ENCODE results near the gene MVB12B. TPM values are rescaled to one million over a fixed set of nuclear protein-coding genes. Genes with fewer than 3 reads are reported as not detected.

MVB12B gene
- total RNA-seq, 1 experiment from 2014 or later = 10.9 TPM

DNA sequence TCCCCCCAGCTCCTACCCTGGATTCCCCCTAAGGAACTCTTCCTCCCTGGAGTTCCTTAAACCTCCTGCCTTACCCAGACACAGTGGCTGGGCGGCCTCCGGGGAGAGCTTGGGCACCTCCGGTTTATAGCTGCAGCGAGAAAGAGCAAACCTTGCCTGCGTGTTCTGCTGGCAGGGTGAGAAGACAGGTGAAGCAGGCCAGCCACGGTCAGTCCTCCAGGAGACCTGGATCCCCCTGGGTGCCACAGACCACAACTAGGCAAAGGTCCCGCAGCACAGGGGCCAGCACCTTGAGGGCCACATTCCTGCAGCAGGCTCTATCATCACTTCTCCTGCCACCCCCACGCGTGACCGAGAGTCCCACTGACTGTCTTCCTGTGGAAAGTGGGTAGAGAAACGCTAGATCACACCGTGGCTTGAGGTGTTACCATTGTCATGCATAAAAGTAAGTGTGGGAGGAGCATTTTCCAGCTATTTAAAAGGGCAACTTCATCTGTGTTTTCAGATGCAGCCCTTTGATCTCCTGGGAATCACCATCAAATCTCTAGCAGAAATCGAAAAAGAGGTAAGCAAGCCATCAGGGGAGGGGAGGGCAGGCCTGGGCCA is 156.9 kb downstream of the MVB12B start:
- Histone ChIP-seq H4K20me1 (ENCODE audit: insufficient read depth) (no peaks in the 10 kb centered on the region), H3K9me3 (ENCODE audit: control insufficient read depth in 1 of 2, insufficient read depth in 1 of 2, low read depth in 1 of 2, low read length in 2 of 2) (no peaks in the 10 kb centered on the region), H2AFZ (ENCODE audit: low read depth, low read length, poor library complexity, severe bottlenecking) (no peak overlapping the region), H3K4me2 (ENCODE audit: low read length) (no peak overlapping the region), H3K9ac (ENCODE audit: low read length) (no peak overlapping the region), H3K27ac (ENCODE audit: low read depth, low read length) (no peak overlapping the region), H3K4me1 (ENCODE audit: control insufficient read depth in 1 of 2, insufficient read depth in 2 of 2, low read length in 2 of 2) (no peaks in the 10 kb centered on the region), H3K9me2 (ENCODE audit: insufficient read depth) (no peaks in the 10 kb centered on the region), H3K79me2 (ENCODE audit: insufficient read depth, low read length) (no peaks in the 10 kb centered on the region), H3K27me3 (ENCODE audit: insufficient read depth, low read length) (no peaks in the 10 kb centered on the region), H3K4me3 (replicated peaks in 1 of 2; ENCODE audit: low read depth in 1 of 2, low read length in 2 of 2) (no peak overlapping the region), H3K36me3 (ENCODE audit: control insufficient read depth in 1 of 2, insufficient read depth in 2 of 2, low read length in 2 of 2) (no peaks in the 10 kb centered on the region)
- DNase-seq (ENCODE audit: low read depth, low spot score) (no peak), ATAC-seq (no peak)
- intact Hi-C loops (cut with micrococcal nuclease) = no loop called here
- no TSS peak for BruUV-seq (replicated peaks)
- TF ChIP-seq SIN3A (IDR thresholded peaks at IDR 0.05; ENCODE audit: low read depth) (no peak), ZNF274 (IDR thresholded peaks at IDR 0.05; ENCODE audit: low read depth, low read length) (no peak), EZH2 (IDR thresholded peaks at IDR 0.05) (no peak), REST (IDR thresholded peaks at IDR 0.05; ENCODE audit: low read depth) (no peak), ZBTB33 (IDR thresholded peaks at IDR 0.05; ENCODE audit: extremely low read depth, insufficient replicate concordance, low read length) (no peak), CTCF (IDR thresholded peaks at IDR 0.05 in 2 of 3, conservative IDR thresholded peaks at IDR 0.05 in 1 of 3; ENCODE audit: borderline replicate concordance in 1 of 3, insufficient read depth in 1 of 3, low read depth in 2 of 3, low read length in 2 of 3) (no peak), POLR2A (IDR thresholded peaks at IDR 0.05; ENCODE audit: borderline replicate concordance, extremely low read depth, insufficient read depth, insufficient read length) (no peak), ZFX (IDR thresholded peaks at IDR 0.05) (no peak), SRF (IDR thresholded peaks at IDR 0.05; ENCODE audit: low read depth) (no peak), RAD21 (IDR thresholded peaks at IDR 0.05; ENCODE audit: low read depth) (no peak), CBX3 (IDR thresholded peaks at IDR 0.05; ENCODE audit: low read depth) (no peak), POLR2AphosphoS5 (IDR thresholded peaks at IDR 0.05; ENCODE audit: low read depth, low read length) (no peak), JUND (IDR thresholded peaks at IDR 0.05) (no peak), CEBPB (IDR thresholded peaks at IDR 0.05; ENCODE audit: low read depth) (no peak), TCF7L2 (IDR thresholded peaks at IDR 0.05; ENCODE audit: borderline replicate concordance, extremely low read depth, insufficient read depth, insufficient read length) (no peak), EZH2phosphoT487 (IDR thresholded peaks at IDR 0.05; ENCODE audit: borderline replicate concordance) (no peak), SP1 (IDR thresholded peaks at IDR 0.05; ENCODE audit: low read depth) (no peak), EGR1 (IDR thresholded peaks at IDR 0.05; ENCODE audit: low read depth) (no peak)
- TF ChIP-seq, protein P1, sequence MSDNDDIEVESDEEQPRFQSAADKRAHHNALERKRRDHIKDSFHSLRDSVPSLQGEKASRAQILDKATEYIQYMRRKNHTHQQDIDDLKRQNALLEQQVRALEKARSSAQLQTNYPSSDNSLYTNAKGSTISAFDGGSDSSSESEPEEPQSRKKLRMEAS (IDR thresholded peaks at IDR 0.05) = no peak
- ChIA-PET POLR2A (no interaction called here), CTCF (interaction anchor here (1.7 kb wide), 1 partner anchor 8 kb away, joined by 7 read pairs; no protein-coding TSS in a partner anchor), RAD21 (ENCODE audit: low non-redundant PET in 1 of 2, low total read pairs in 2 of 2, uncharacterized antibody in 2 of 2, unreplicated experiment in 2 of 2) (no interaction called here)

All from HCT116 (cell line).